Inflammatory macrophage treated with lipopolysaccharide for 1 hour (primary cell): ENCODE measurements around the gene LIPG.
A peak's percentile ranks its signal among the peaks of the same experiment; 100 is the strongest.
"Not testable (repeated sequence)": the region's sequence is repeated elsewhere in the genome, so short reads cannot be mapped to it uniquely, and the experiment has no call there.

Experiments used
- DNase-seq, 2 donors: peaks; one replicate each; pipeline ENCODE4 v3.0.0-alpha.2; 2020 to 2022

Gene LIPG

DNA sequence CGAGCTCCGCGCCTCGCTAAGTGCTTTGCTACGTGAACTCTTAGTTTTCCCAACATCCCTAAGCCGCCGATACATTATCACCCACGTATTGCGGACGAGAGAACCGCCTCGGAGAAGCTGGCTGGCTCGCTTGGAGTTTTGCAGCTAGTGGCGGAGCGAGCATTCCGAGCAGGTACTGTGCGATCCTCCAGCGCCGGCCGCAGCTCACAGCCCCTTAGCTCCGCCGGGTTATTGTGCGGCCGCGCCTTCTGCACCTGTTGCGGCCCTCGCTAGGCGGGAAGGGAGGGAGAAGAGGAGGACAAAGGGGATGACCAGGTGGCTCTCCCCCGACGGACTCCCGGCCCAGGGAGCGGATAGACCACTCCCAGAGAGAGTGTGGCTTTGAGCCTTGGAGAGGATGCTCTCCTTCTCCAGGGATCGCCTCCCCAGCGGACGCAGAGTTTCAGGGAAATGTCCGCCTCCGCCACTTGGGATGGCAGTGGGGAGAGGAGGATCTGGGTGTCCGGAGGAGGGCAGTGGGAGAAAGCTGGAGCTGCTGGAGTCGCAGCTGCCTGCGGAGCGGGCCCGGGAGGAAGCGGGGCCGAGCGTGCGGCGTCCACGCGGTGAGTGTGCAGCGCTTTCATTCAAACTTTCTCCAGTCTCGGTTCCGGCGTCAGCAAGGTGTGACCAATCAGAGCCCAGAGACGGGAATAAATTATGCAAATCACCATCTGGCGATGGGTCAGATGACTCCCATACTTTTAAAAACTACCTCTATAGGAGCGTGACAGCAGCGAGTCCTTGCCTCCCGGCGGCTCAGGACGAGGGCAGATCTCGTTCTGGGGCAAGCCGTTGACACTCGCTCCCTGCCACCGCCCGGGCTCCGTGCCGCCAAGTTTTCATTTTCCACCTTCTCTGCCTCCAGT is at the start of gene LIPG:
Gene LIPG (plus strand): TSS at position 769 of the 905 bp plus-strand sequence. CDS start 252 bp downstream, outside the sequence.
- DNase-seq, result peak in 1 of 2 donors; percentile 18

GRCh38 chr18:49512876-49513275 is 49.0 kb upstream of the LIPG start:
- not testable (repeated sequence) for DNase-seq

DNA sequence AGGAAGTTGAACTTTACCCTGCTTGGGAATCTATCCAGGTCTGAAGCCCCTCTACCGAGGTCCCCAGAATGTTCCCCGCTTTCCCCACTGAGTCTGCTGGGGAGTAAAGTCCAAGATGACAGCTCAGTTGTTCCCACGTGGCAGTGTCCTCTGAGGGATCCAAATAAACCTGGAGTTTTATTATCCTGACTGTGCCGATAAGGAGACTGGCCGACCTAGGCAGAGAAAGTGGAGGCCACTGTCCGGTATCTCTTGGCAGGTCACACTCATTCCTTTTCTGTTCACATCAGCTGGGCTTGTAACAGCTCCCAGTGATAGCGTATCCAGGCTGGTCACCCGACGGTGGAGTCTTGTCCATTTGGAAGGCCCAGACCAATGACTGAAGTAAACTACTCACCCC is 47.3 kb upstream of the LIPG start:
- DNase-seq, result no peak

DNA sequence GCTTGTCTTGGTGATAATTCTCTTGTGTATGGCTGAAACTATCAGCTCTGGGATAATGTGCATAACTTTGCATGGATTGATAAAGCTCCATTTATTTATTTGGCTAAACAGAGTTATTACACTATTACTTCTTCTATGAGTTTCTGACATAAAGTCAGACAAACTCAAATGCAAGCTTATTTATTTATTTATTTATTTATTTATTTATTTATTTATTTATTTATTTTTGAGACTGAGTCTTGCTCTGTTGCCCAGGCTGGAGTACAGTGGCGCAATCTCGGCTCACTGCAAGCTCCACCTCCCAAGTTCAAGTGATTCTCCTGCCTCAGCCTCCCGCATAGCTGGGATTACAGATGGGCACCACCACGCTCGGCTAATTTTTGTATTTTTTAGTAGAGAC is 46.9 kb upstream of the LIPG start:
- DNase-seq, result not testable (repeated sequence)

GRCh38 chr18:49515516-49515915 is 46.3 kb upstream of the LIPG start:
- DNase-seq, result no peak

DNA sequence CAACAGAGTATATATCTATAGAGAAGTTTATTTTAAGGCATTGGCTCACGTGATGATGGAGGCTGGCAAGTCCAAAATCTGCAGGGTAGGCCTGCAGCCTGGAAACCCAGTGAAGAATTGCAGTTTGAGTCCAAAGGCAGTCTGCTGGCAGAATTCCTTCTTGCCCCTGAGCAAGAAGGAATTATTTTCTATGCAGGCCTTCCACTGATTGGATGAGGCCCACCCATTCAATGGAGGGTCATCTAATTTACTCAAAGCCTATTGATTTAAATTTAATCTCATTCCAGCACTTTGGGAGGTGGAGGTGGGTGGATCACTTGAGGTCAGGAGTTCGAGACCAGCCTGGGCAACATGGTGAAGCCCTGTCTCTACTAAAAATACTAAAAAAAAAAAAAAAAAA is 44.4 kb upstream of the LIPG start:
- DNase-seq, result no peak

GRCh38 chr18:49519101-49519971 is 42.5 kb upstream of the LIPG start:
- no peak for DNase-seq

GRCh38 chr18:49520661-49521145 is 41.2 kb upstream of the LIPG start:
- DNase-seq, result no peak

GRCh38 chr18:49521216-49521835 is 40.5 kb upstream of the LIPG start:
- no peak for DNase-seq

DNA sequence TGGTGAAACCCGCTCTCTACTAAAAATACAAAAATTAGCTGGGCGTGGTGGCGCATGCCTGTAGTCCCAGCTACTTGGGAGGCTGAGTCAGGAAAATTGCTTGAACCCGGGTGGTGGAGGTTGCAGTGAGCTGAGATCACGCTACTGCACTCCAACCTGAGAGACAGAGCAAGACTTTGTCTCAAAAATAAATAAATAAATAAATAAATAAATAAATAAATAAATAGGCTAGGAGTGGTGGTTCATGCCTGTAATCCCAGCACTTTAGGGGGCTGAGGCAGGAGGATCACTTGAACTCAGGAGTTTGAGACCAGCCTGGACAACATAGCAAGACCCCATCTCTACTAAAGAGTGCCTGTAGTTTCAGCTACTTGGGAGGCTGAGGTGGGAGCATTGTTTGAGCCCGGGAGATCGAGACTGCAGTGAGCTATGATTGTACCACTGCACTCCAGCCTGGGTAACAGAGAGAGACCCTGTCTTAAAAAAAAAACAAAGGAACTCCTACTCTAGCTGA is 38.2 kb upstream of the LIPG start:
- DNase-seq, result not testable (repeated sequence)

GRCh38 chr18:49524349-49524748 is 37.5 kb upstream of the LIPG start:
- no peak for DNase-seq

- no peak for DNase-seq
These were observed 36.9 kb upstream of the LIPG start for GRCh38 chr18:49524951-49525350.

- no peak for DNase-seq
These were observed 35.9 kb upstream of the LIPG start for GRCh38 chr18:49525981-49526380.

DNA sequence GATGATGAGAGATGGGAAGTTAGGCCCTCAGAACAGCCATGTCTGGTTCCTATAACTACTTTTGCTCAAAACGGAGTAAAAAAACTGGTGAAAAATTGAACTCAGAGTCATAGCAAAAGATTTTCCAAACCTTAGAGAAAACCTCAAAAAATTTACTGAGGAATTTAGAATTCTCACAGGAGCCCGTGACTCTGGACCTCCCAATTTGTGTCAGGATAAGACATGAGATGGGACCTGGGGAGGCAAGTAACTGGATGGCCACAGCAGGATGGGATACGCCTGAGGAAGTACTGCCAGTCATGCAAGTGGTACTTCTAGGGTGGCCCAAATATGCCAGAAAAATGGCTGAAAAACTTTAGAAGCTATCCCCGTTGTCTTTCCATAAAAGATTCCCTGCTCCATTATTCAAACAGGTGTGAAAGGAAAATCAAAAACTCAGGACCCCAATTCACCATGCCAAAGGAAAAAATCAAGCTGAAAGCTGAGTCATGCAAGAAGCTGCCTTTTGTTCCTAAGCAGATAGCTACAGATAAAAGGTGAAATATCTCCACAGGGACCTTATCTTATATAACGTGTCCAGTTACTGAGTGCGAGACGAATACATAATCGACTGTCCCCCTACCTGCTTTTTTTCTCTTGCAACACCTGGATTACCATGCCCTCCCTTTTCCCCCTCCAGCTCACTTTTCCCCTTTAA is 34.1 kb upstream of the LIPG start:
- DNase-seq, result no peak

GRCh38 chr18:49529596-49529995 is 32.3 kb upstream of the LIPG start:
- no peak for DNase-seq

DNA sequence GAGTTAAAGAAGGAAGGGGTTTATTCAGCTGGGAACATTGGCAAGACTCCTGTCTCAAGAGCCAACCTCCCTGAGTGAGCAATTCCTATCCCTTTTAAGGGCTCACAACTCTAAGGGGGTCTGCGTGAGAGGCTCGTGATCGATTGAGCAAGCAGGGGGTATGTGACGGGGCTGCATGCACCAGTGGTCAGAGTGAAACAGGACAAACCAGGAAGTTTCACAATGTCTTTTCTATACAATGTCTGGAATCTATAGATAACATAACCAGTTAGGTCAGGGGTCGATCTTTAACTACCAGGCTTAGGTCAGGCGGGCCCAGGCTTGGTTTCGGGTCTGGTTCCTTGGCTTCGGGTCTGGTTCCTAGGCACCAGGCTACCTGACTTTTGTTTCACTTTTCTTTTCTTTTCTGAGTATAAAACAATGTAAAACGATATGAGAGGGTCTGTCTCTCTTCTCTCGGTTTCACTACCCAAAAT is 30.1 kb upstream of the LIPG start:
- DNase-seq, result peak in 1 of 2 donors; percentile 6

GRCh38 chr18:49534846-49535601 is 26.8 kb upstream of the LIPG start:
- no peak for DNase-seq

DNA sequence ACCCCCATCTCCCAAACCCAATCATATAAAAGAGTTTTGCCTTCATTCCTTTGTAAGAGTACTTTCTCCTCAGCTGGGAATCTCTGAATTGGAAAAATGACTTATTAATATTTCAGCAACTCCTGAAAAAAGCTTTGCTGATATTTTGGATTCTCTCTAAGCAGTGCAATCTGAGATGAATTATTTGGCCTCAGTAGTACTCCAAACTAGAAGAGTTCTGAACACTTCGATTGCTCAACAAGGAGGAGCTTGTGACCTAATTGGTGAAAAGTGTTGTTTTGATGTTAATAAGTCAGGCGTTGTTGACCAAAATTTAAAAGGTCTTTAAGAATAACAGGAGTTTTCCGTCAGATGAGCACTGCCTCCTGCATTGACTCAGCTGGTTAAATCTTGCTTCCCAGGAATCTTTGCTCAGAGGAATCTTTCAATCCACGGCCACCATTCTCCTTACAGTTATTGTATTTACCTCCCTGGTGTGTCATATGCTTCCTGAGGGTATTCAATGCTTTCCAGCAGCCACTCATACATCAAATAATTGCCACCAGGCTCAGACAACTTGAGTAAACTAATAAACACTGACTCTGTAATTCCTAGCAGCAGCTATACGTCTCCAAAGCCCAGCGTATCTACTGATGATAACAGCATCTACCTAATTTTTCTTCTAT is 24.5 kb upstream of the LIPG start:
- DNase-seq, result no peak

DNA sequence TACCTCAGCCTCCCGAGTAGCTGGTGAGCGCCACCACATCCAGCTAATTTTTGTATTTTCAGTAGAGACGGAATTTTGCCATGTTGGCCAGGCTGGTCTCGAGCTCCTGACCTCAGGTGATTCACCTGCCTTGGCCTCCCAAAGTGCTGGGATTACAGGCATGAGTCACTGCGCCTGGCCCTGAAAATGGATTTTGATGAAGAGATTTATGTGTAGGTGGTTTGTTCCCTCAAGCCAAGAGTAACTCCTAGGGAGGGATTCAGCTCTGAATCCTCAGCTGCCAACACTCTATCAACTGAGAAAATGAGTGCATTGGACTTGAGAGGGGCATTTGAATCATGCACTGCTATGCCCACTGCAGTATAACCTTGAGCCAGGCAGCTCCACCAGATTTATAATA is 17.5 kb upstream of the LIPG start:
- DNase-seq, result no peak

DNA sequence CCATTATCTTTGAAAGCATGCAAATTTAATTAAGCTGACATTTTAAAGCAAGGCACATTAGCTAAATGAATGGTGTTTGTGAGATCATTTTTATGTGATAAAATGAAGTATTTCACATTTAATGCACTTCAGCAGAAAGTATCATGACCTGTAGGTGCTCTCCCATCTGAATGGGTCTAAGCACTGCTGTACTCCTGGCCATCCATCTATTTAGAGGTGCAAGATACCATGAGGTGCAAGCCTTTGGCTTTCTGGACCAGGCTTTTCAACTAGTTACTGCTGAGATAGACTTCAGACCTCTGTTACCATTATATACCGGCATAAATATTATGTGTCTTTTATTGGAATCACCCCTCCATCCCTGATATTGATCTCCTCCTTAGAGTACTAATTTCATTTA is 15.6 kb upstream of the LIPG start:
- no peak for DNase-seq
